ENCODE results near the gene CYTH3. TPM values are rescaled to one million over a fixed set of nuclear protein-coding genes. Genes with fewer than 3 reads are reported as not detected.
A peak's percentile ranks its signal among the peaks of the same experiment; 100 is the strongest.

CYTH3 gene
- total RNA-seq, 1 donor from 2014 or later = 31.1 TPM

DNA sequence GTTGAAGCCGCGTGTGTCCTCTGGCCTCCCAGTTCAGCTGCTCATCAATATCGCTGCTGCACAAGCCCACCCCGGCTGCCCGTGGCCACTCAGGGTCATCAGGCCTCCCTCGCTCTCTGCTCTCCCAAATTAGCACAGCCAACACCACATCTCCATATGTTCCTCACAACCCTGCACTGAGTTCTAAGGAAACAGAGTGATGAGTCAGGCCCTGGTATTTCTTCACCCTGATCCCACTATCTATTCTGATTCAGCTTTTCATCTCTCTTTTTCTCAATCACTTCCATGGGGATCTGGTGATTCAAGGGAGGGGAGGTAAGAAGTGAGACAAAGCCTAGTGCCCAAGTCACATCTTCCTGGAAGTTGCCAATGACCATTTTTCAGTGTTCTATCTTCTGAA lies 23.8 kb downstream of the CYTH3 start:
- Mint-ChIP-seq H3K9me3 (peaks cover 12% of the 10 kb centered on the region), H3K36me3 (peaks cover 10% of the 10 kb centered on the region), H3K4me1 (ENCODE audit: unreplicated experiment) (peaks cover 54% of the 10 kb centered on the region), H3K27ac (peak overlapping the region; percentile 24), H3K27me3 (no peaks in the 10 kb centered on the region), H3K4me3 (no peak overlapping the region)
- TF ChIP-seq, protein P1, sequence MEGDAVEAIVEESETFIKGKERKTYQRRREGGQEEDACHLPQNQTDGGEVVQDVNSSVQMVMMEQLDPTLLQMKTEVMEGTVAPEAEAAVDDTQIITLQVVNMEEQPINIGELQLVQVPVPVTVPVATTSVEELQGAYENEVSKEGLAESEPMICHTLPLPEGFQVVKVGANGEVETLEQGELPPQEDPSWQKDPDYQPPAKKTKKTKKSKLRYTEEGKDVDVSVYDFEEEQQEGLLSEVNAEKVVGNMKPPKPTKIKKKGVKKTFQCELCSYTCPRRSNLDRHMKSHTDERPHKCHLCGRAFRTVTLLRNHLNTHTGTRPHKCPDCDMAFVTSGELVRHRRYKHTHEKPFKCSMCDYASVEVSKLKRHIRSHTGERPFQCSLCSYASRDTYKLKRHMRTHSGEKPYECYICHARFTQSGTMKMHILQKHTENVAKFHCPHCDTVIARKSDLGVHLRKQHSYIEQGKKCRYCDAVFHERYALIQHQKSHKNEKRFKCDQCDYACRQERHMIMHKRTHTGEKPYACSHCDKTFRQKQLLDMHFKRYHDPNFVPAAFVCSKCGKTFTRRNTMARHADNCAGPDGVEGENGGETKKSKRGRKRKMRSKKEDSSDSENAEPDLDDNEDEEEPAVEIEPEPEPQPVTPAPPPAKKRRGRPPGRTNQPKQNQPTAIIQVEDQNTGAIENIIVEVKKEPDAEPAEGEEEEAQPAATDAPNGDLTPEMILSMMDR (conservative IDR thresholded peaks at IDR 0.05) = no peak
- DNase-seq (ENCODE audit: extremely low spot score, unreplicated experiment) = no peak

DNA sequence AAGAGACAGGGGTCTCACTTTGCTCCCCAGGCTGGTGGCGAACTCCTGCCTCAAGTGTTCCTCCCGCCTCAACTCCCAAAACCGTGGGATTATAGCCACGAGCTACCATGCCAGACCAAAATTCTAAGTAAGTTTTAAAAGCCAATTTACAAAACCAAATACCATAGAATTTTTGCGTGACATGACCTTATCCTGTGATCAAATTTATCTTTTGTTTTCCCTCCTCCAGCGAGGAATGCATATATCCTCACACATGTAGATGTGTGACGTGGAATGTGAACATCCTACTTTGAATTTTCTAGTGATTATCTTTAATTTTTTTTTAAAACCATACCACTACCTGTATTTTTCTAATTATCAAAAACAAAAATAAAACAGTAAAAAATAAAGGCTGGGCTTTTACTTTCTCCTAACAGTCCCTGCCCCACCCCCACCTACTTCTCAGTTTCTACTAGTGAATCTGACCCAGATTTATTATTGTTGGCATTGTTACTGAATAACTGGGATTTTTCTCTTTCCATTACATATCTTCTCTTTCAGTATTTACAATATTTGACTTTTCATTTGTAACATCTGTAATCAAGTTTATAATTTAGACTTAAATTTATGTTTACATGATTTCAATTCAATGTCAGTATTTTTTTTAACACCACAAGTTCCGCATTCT lies 26.0 kb downstream of the CYTH3 start:
- peaks cover 42% of the 10 kb centered on the region for H3K4me1 Mint-ChIP-seq (ENCODE audit: unreplicated experiment)
- H3K27ac Mint-ChIP-seq = peak overlapping the region; percentile 6
- peaks cover 12% of the 10 kb centered on the region for H3K9me3 Mint-ChIP-seq
- peaks cover 11% of the 10 kb centered on the region for H3K36me3 Mint-ChIP-seq
- H3K27me3 Mint-ChIP-seq = no peaks in the 10 kb centered on the region
- TF ChIP-seq, protein P1 (conservative IDR thresholded peaks at IDR 0.05) = no peak
- peak overlapping the region; percentile 24 for H3K4me3 Mint-ChIP-seq
- DNase-seq (ENCODE audit: extremely low spot score, unreplicated experiment) = no peak

DNA sequence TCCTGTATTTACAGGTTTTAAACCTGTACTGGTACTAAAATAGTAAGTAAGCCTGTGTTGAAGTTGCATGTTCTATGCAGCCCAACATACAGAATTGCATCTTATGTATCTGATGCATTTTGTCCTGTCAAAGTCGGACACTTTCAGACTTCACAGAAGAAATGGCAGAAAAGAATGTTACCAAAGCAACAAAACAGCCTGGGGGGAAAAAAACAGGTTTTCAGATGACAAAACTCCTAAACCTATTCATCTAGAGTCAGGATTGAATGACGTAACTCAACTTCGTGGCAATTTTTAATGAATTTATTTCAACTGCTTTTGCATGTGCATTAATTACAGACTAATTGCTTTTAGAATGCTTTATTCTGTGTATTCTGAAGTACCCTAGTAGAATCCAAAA lies 28.4 kb downstream of the CYTH3 start:
- no peaks in the 10 kb centered on the region for H3K27me3 Mint-ChIP-seq
- H3K27ac Mint-ChIP-seq = peak overlapping the region; percentile 84
- no peak for DNase-seq (ENCODE audit: extremely low spot score, unreplicated experiment)
- peak overlapping the region; percentile 75 for H3K4me3 Mint-ChIP-seq
- peaks cover 11% of the 10 kb centered on the region for H3K36me3 Mint-ChIP-seq
- H3K9me3 Mint-ChIP-seq = peaks cover 11% of the 10 kb centered on the region
- peaks cover 29% of the 10 kb centered on the region for H3K4me1 Mint-ChIP-seq (ENCODE audit: unreplicated experiment)
- TF ChIP-seq, protein P1 (conservative IDR thresholded peaks at IDR 0.05) = no peak

DNA sequence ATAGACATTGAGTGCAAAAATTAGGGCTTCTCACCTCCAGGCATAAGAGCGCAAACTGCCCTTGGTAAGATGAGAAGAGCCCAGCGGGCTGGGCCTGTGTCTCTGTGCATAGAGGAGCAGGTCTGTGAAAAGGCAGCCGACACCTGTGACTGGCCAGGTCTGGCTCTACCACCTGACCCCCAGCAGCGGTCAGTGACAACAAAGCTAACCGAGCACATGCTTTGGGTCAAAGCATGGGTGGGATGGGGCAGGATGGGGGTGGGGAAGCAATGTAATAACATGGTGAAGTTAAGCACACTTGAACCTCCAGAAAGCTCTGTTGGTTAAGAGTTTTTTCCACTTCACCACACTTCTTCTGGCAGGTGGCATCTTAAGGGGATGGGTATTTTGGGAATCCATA lies 29.3 kb downstream of the CYTH3 start:
- no peak for DNase-seq (ENCODE audit: extremely low spot score, unreplicated experiment)
- Mint-ChIP-seq H3K27me3 (no peaks in the 10 kb centered on the region), H3K9me3 (peaks cover 5% of the 10 kb centered on the region), H3K36me3 (peaks cover 11% of the 10 kb centered on the region), H3K27ac (no peak overlapping the region), H3K4me1 (ENCODE audit: unreplicated experiment) (peaks cover 20% of the 10 kb centered on the region), H3K4me3 (no peak overlapping the region)
- TF ChIP-seq, protein P1 (conservative IDR thresholded peaks at IDR 0.05) = no peak

DNA sequence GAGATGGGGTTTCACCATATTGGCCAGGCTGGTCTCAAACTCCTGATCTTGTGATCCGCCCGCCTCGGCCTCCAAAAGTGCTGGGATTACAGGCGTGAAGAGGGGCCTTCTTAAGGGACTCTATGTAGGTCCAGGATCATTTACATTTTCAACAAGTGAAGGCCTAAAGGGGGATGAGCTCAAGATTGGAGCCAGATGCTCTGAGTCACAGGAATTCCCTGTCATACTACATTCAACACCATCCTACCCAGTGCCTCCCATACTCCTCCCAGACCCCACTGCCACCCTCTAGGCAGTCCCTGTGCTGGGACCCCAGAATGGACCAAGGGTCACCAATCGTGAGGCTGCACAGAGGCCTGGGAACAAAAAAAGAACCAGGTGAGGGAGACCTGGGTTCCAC lies 29.9 kb downstream of the CYTH3 start:
- Mint-ChIP-seq H3K4me1 (ENCODE audit: unreplicated experiment) (peaks cover 23% of the 10 kb centered on the region), H3K36me3 (peaks cover 11% of the 10 kb centered on the region)
- TF ChIP-seq, protein P1 (conservative IDR thresholded peaks at IDR 0.05) = no peak

More for the DNA sequence above, 29.9 kb downstream of the CYTH3 start:
- Mint-ChIP-seq H3K9me3 (peaks cover 5% of the 10 kb centered on the region), H3K4me3 (no peak overlapping the region), H3K27me3 (no peaks in the 10 kb centered on the region), H3K27ac (no peak overlapping the region)
- no peak for DNase-seq (ENCODE audit: extremely low spot score, unreplicated experiment)
